Measurements from ENCODE around the gene NKIRAS1.

DNA sequence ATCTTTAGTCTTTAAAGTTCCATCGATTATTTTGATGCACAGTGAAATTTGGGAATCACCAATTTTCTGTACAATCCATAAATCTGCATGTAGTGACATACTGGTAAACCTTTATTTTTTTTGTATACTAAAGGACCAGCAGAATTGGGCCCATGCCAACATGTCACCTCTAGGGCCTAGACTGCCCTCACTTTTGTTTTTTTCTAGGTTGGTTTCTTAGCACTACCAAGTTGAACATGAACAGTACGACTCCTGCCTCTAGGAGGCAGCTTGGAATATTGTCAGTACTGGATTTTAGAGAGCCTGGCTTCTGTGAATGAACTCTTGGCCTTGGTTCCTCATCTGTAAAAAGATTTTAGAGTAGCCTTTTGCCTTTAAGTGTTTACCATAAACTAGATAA is 32.3 kb downstream of the NKIRAS1 start:
- no peak for TF ChIP-seq EP300 (IDR thresholded peaks at IDR 0.05)
- no peak for TF ChIP-seq POLR2A (IDR thresholded peaks at IDR 0.05)
- TF ChIP-seq, protein P1, sequence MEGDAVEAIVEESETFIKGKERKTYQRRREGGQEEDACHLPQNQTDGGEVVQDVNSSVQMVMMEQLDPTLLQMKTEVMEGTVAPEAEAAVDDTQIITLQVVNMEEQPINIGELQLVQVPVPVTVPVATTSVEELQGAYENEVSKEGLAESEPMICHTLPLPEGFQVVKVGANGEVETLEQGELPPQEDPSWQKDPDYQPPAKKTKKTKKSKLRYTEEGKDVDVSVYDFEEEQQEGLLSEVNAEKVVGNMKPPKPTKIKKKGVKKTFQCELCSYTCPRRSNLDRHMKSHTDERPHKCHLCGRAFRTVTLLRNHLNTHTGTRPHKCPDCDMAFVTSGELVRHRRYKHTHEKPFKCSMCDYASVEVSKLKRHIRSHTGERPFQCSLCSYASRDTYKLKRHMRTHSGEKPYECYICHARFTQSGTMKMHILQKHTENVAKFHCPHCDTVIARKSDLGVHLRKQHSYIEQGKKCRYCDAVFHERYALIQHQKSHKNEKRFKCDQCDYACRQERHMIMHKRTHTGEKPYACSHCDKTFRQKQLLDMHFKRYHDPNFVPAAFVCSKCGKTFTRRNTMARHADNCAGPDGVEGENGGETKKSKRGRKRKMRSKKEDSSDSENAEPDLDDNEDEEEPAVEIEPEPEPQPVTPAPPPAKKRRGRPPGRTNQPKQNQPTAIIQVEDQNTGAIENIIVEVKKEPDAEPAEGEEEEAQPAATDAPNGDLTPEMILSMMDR (IDR thresholded peaks at IDR 0.05), result no peak
